NK-92 (cell line): Measurements from ENCODE around the gene CRYGA.
"Not testable (repeated sequence)": the region's sequence is repeated elsewhere in the genome, so short reads cannot be mapped to it uniquely, and the experiment has no call there.

Source experiments
- DNase-seq: peaks from one replicate; lab custom pipeline; 2025; ENCODE audit not compliant: unreplicated experiment; lab: John Stamatoyannopoulos, UW

Gene CRYGA

GRCh38 chr2:208164951-208165755 is 1.8 kb upstream of the CRYGA start:
- DNase-seq = no peak

GRCh38 chr2:208156439-208156838 is 7.0 kb downstream of the CRYGA start:
- no peak for DNase-seq

- no peak for DNase-seq
Observed at GRCh38 chr2:208153156-208153555, 10.2 kb downstream of the CRYGA start.

GRCh38 chr2:208150956-208151355 is 12.4 kb downstream of the CRYGA start:
- no peak for DNase-seq

- DNase-seq = no peak
Observed at GRCh38 chr2:208150094-208150493, 13.3 kb downstream of the CRYGA start.

GRCh38 chr2:208148803-208149202 is 14.6 kb downstream of the CRYGA start:
- no peak for DNase-seq

GRCh38 chr2:208147759-208148158 is 15.6 kb downstream of the CRYGA start:
- no peak for DNase-seq

GRCh38 chr2:208147008-208147407 is 16.4 kb downstream of the CRYGA start:
- no peak for DNase-seq

- DNase-seq = no peak
Observed at GRCh38 chr2:208146006-208146405, 17.4 kb downstream of the CRYGA start, which contains the start of gene CRYGB. CRYGB (minus strand) TSS chr2:208146158; CDS start chr2:208146120, 38 bp downstream.

GRCh38 chr2:208142925-208143799 is 20.2 kb downstream of the CRYGA start:
- no peak for DNase-seq

- DNase-seq = no peak
Observed at GRCh38 chr2:208142240-208142924, 21.0 kb downstream of the CRYGA start.

- no peak for DNase-seq
Observed at GRCh38 chr2:208139447-208139846, 23.9 kb downstream of the CRYGA start.

GRCh38 chr2:208138334-208138733 is 25.1 kb downstream of the CRYGA start:
- not testable (repeated sequence) for DNase-seq

GRCh38 chr2:208136716-208137094 is 26.7 kb downstream of the CRYGA start:
- no peak for DNase-seq

- no peak for DNase-seq
Observed at GRCh38 chr2:208135794-208136715, 27.3 kb downstream of the CRYGA start.

- no peak for DNase-seq
Observed at GRCh38 chr2:208134928-208135586, 28.3 kb downstream of the CRYGA start.

- DNase-seq = no peak
Observed at GRCh38 chr2:208130712-208131110, 32.7 kb downstream of the CRYGA start.

- no peak for DNase-seq
Observed at GRCh38 chr2:208129744-208130711, 33.4 kb downstream of the CRYGA start, which contains the start of gene CRYGC. CRYGC (minus strand) TSS chr2:208129828; CDS start chr2:208129792, 36 bp downstream.

GRCh38 chr2:208128136-208128535 is 35.3 kb downstream of the CRYGA start:
- no peak for DNase-seq
